ENCODE data around the gene DIS3L2.

Gene DIS3L2

GRCh38 chr2:232345251-232345650 is 383.7 kb downstream of the DIS3L2 start:
- no peak for DNase-seq (ENCODE audit: low read depth)
- H3K4me3 ChIP-seq (ENCODE audit: low read depth, low read length): no peak overlapping the region
- no peak for TF ChIP-seq CTCF (conservative IDR thresholded peaks at IDR 0.05; ENCODE audit: low read depth, low read length)

GRCh38 chr2:232347369-232347768 is 385.9 kb downstream of the DIS3L2 start:
- no peak for DNase-seq (ENCODE audit: low read depth)
- TF ChIP-seq CTCF (conservative IDR thresholded peaks at IDR 0.05; ENCODE audit: low read depth, low read length): no peak
- no peak overlapping the region for H3K4me3 ChIP-seq (ENCODE audit: low read depth, low read length)

- DNase-seq (ENCODE audit: low read depth): no peak
- no peak overlapping the region for H3K4me3 ChIP-seq (ENCODE audit: low read depth, low read length)
- no peak for TF ChIP-seq CTCF (conservative IDR thresholded peaks at IDR 0.05; ENCODE audit: low read depth, low read length)
Observed at GRCh38 chr2:232348936-232349335, 387.4 kb downstream of the DIS3L2 start.

DNA sequence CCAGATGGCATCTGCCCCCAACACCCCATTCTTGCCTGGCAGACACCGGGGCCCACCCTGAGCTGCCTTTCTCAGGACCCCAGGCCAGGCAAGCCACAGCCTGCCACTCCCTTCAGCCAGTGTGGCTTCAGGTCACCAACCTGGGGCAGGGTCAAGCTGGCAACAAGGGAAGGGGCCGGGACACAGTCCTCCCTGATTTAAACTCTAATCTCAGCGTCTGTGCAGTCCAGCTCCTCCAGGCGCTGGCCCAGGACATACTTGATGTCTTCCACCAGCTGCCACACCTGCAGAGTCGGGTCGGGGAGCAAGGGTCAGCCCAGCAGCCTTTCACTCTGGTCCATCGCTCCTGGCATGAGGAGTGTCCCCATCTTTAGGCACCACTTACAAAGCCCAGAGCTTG is 388.0 kb downstream of the DIS3L2 start:
- no peak for TF ChIP-seq CTCF (conservative IDR thresholded peaks at IDR 0.05; ENCODE audit: low read depth, low read length)
- DNase-seq (ENCODE audit: low read depth): no peak
- no peak overlapping the region for H3K4me3 ChIP-seq (ENCODE audit: low read depth, low read length)

DNA sequence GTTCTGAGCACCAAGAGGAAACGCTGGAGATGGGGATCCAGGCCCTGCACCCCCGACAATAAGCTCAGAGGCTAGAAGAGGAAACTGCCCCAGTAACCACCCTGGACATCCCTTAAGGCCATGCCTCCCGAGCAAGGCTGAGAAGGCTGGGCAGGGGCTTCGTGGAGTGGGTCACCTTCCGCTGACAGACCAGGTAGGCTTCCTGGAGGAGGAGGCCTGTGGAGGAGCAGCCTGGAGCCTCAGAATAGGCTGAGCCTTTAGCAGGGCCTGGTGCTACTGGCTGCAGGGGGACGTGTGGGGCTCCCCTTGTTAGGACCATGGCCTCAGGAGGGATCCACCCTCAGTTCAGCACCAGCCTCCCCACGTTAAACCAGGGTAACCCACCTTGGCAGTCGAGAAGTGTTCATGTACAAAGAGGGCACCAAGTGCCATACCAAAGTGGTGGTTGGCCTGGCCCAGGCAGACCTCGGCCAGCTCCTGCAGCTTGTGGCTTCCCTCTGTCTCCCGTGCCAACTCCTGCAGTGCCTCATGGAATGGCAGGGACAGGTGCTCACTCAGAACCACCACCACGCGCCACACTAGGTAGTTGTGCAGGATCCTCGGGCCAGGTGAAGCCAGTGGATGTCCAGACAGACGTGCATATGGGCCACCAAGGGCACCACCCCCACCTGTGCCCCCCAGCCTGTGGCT is 388.6 kb downstream of the DIS3L2 start:
- TF ChIP-seq CTCF (conservative IDR thresholded peaks at IDR 0.05; ENCODE audit: low read depth, low read length): no peak
- H3K4me3 ChIP-seq (ENCODE audit: low read depth, low read length): no peak overlapping the region
- DNase-seq (ENCODE audit: low read depth): no peak

GRCh38 chr2:232350804-232351685 is 389.5 kb downstream of the DIS3L2 start:
- no peak for DNase-seq (ENCODE audit: low read depth)
- H3K4me3 ChIP-seq (ENCODE audit: low read depth, low read length): no peak overlapping the region
- no peak for TF ChIP-seq CTCF (conservative IDR thresholded peaks at IDR 0.05; ENCODE audit: low read depth, low read length)

All from choroid plexus epithelial cell (primary cell).